Measurements from ENCODE around the gene TEX36. TPM values are rescaled to one million over a fixed set of nuclear protein-coding genes. Genes with fewer than 3 reads are reported as not detected.
"Not testable (repeated sequence)": the region's sequence is repeated elsewhere in the genome, so short reads cannot be mapped to it uniquely, and the experiment has no call there.

Gene TEX36
- total RNA-seq, 1 donor, result not detected

GRCh38 chr10:125628104-125629049 is 54.6 kb downstream of the TEX36 start:
- H3K4me1 ChIP-seq (ENCODE audit: insufficient read depth, low read length), result no peaks in the 10 kb centered on the region
- no peaks in the 10 kb centered on the region for H3K9me3 ChIP-seq (ENCODE audit: low read depth, low read length)
- H3K4me3 ChIP-seq (ENCODE audit: low read length), result no peak overlapping the region
- H3K27me3 ChIP-seq (ENCODE audit: insufficient read depth, low read length), result peaks cover 2% of the 10 kb centered on the region

- H3K27me3 ChIP-seq (ENCODE audit: insufficient read depth, low read length), result peaks cover 2% of the 10 kb centered on the region
- no peaks in the 10 kb centered on the region for H3K4me1 ChIP-seq (ENCODE audit: insufficient read depth, low read length)
- no peaks in the 10 kb centered on the region for H3K9me3 ChIP-seq (ENCODE audit: low read depth, low read length)
- H3K4me3 ChIP-seq (ENCODE audit: low read length), result no peak overlapping the region
Measured at GRCh38 chr10:125627646-125628045, 55.3 kb downstream of the TEX36 start.

GRCh38 chr10:125626671-125627070 is 56.3 kb downstream of the TEX36 start:
- peaks cover 2% of the 10 kb centered on the region for H3K27me3 ChIP-seq (ENCODE audit: insufficient read depth, low read length)
- no peaks in the 10 kb centered on the region for H3K4me1 ChIP-seq (ENCODE audit: insufficient read depth, low read length)
- H3K4me3 ChIP-seq (ENCODE audit: low read length), result no peak overlapping the region
- no peaks in the 10 kb centered on the region for H3K9me3 ChIP-seq (ENCODE audit: low read depth, low read length)

- Histone ChIP-seq H3K9me3 (ENCODE audit: low read depth, low read length) (no peaks in the 10 kb centered on the region), H3K4me3 (ENCODE audit: low read length) (no peak overlapping the region), H3K4me1 (ENCODE audit: insufficient read depth, low read length) (no peaks in the 10 kb centered on the region), H3K27me3 (ENCODE audit: insufficient read depth, low read length) (peaks cover 2% of the 10 kb centered on the region)
Measured at GRCh38 chr10:125625586-125625985, 57.4 kb downstream of the TEX36 start.

- peaks cover 2% of the 10 kb centered on the region for H3K27me3 ChIP-seq (ENCODE audit: insufficient read depth, low read length)
- H3K9me3 ChIP-seq (ENCODE audit: low read depth, low read length), result no peaks in the 10 kb centered on the region
- H3K4me1 ChIP-seq (ENCODE audit: insufficient read depth, low read length), result no peaks in the 10 kb centered on the region
- H3K4me3 ChIP-seq (ENCODE audit: low read length), result no peak overlapping the region
Measured at GRCh38 chr10:125624800-125625199, 58.2 kb downstream of the TEX36 start.

- H3K9me3 ChIP-seq (ENCODE audit: low read depth, low read length), result no peaks in the 10 kb centered on the region
- no peak overlapping the region for H3K4me3 ChIP-seq (ENCODE audit: low read length)
- no peaks in the 10 kb centered on the region for H3K4me1 ChIP-seq (ENCODE audit: insufficient read depth, low read length)
- H3K27me3 ChIP-seq (ENCODE audit: insufficient read depth, low read length), result no peaks in the 10 kb centered on the region
Measured at GRCh38 chr10:125621052-125621451, 61.9 kb downstream of the TEX36 start.

- Histone ChIP-seq H3K4me3 (ENCODE audit: low read length) (no peak overlapping the region), H3K4me1 (ENCODE audit: insufficient read depth, low read length) (no peaks in the 10 kb centered on the region)
Measured at GRCh38 chr10:125620401-125620800, 62.6 kb downstream of the TEX36 start.

GRCh38 chr10:125613062-125613461 is 69.9 kb downstream of the TEX36 start:
- not testable (repeated sequence) for H3K4me1 ChIP-seq (ENCODE audit: insufficient read depth, low read length); H3K9me3 ChIP-seq (ENCODE audit: low read depth, low read length); H3K27me3 ChIP-seq (ENCODE audit: insufficient read depth, low read length); H3K4me3 ChIP-seq (ENCODE audit: low read length)

More at GRCh38 chr10:125620401-125620800, 62.6 kb downstream of the TEX36 start:
- no peaks in the 10 kb centered on the region for H3K9me3 ChIP-seq (ENCODE audit: low read depth, low read length)
- H3K27me3 ChIP-seq (ENCODE audit: insufficient read depth, low read length), result no peaks in the 10 kb centered on the region

GRCh38 chr10:125611756-125612155 is 71.2 kb downstream of the TEX36 start:
- no peaks in the 10 kb centered on the region for H3K27me3 ChIP-seq (ENCODE audit: insufficient read depth, low read length)
- no peak overlapping the region for H3K4me3 ChIP-seq (ENCODE audit: low read length)
- H3K4me1 ChIP-seq (ENCODE audit: insufficient read depth, low read length), result no peaks in the 10 kb centered on the region
- no peaks in the 10 kb centered on the region for H3K9me3 ChIP-seq (ENCODE audit: low read depth, low read length)

GRCh38 chr10:125611216-125611615 is 71.7 kb downstream of the TEX36 start:
- Histone ChIP-seq H3K27me3 (ENCODE audit: insufficient read depth, low read length) (no peaks in the 10 kb centered on the region), H3K4me1 (ENCODE audit: insufficient read depth, low read length) (no peaks in the 10 kb centered on the region)

GRCh38 chr10:125609859-125610258 is 73.1 kb downstream of the TEX36 start:
- Histone ChIP-seq H3K9me3 (ENCODE audit: low read depth, low read length) (no peaks in the 10 kb centered on the region), H3K27me3 (ENCODE audit: insufficient read depth, low read length) (no peaks in the 10 kb centered on the region), H3K4me3 (ENCODE audit: low read length) (no peak overlapping the region), H3K4me1 (ENCODE audit: insufficient read depth, low read length) (no peaks in the 10 kb centered on the region)

More at GRCh38 chr10:125611216-125611615, 71.7 kb downstream of the TEX36 start:
- Histone ChIP-seq H3K9me3 (ENCODE audit: low read depth, low read length) (no peaks in the 10 kb centered on the region), H3K4me3 (ENCODE audit: low read length) (no peak overlapping the region)

- no peak overlapping the region for H3K4me3 ChIP-seq (ENCODE audit: low read length)
- H3K4me1 ChIP-seq (ENCODE audit: insufficient read depth, low read length), result no peaks in the 10 kb centered on the region
- no peaks in the 10 kb centered on the region for H3K9me3 ChIP-seq (ENCODE audit: low read depth, low read length)
- no peaks in the 10 kb centered on the region for H3K27me3 ChIP-seq (ENCODE audit: insufficient read depth, low read length)
Measured at GRCh38 chr10:125608474-125608873, 74.5 kb downstream of the TEX36 start.

GRCh38 chr10:125607689-125608290 is 75.2 kb downstream of the TEX36 start:
- no peaks in the 10 kb centered on the region for H3K4me1 ChIP-seq (ENCODE audit: insufficient read depth, low read length)
- H3K9me3 ChIP-seq (ENCODE audit: low read depth, low read length), result no peaks in the 10 kb centered on the region
- no peak overlapping the region for H3K4me3 ChIP-seq (ENCODE audit: low read length)
- H3K27me3 ChIP-seq (ENCODE audit: insufficient read depth, low read length), result no peaks in the 10 kb centered on the region

- Histone ChIP-seq H3K4me1 (ENCODE audit: insufficient read depth, low read length) (no peaks in the 10 kb centered on the region), H3K4me3 (ENCODE audit: low read length) (no peak overlapping the region), H3K9me3 (ENCODE audit: low read depth, low read length) (no peaks in the 10 kb centered on the region), H3K27me3 (ENCODE audit: insufficient read depth, low read length) (no peaks in the 10 kb centered on the region)
Measured at GRCh38 chr10:125606414-125607010, 76.5 kb downstream of the TEX36 start.

Measured in mononuclear cell (primary cell).